ENCODE results near the gene LRRC51.

DNA sequence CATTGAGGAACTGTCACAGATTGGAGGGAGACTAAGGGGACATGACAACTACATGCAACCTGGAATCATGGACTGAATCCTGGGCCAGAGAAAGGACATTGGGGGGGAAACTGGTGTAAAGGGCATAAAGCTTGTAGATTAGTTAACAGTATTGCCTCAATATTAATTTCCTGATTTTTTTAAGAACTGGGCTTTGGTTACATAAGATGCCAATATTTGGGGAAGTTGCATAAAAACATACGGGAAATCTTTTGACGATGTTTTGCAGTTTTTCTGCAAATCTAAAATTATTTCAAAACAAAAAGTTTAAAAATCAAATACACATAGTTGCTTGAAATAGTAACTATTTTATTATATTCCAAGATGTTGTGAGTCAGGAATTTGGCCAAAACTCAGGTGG lies 52.0 kb downstream of the LRRC51 start:
- TF ChIP-seq EP300 (IDR thresholded peaks at IDR 0.05) = no peak
- TF ChIP-seq, protein P1, sequence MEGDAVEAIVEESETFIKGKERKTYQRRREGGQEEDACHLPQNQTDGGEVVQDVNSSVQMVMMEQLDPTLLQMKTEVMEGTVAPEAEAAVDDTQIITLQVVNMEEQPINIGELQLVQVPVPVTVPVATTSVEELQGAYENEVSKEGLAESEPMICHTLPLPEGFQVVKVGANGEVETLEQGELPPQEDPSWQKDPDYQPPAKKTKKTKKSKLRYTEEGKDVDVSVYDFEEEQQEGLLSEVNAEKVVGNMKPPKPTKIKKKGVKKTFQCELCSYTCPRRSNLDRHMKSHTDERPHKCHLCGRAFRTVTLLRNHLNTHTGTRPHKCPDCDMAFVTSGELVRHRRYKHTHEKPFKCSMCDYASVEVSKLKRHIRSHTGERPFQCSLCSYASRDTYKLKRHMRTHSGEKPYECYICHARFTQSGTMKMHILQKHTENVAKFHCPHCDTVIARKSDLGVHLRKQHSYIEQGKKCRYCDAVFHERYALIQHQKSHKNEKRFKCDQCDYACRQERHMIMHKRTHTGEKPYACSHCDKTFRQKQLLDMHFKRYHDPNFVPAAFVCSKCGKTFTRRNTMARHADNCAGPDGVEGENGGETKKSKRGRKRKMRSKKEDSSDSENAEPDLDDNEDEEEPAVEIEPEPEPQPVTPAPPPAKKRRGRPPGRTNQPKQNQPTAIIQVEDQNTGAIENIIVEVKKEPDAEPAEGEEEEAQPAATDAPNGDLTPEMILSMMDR (IDR thresholded peaks at IDR 0.05) = no peak
- TF ChIP-seq POLR2AphosphoS5 (IDR thresholded peaks at IDR 0.05) = no peak
- TF ChIP-seq POLR2A (IDR thresholded peaks at IDR 0.05) = no peak

Measured in sigmoid colon (tissue), 4 donors.